MM.1S (cell line): ENCODE data around the gene DMXL2.

ENCODE experiments used
- CTCF ChIP-seq: fragments of 300-600 bp; sonication (generic); IDR thresholded peaks from 2 replicates; pipeline ENCODE4 v1.5.1; 2016; ENCODE audit warnings: antibody characterized with exemption, low read length, mixed read lengths
- EZH2 ChIP-seq: fragments of 300-600 bp; sonication (generic); optimal IDR thresholded peaks from 2 replicates; pipeline ENCODE3; 2017; ENCODE audit warnings: low read depth, mild to moderate bottlenecking, antibody characterized with exemption, low read length, mixed read lengths
- EZH2phosphoT487 ChIP-seq: fragments of 300-600 bp; sonication (generic); IDR thresholded peaks from 2 replicates; pipeline ENCODE4 v1.6.1; 2018; ENCODE audit warnings: antibody characterized with exemption, low read length

- no peak for TF ChIP-seq CTCF
- no peak for TF ChIP-seq EZH2
- no peak for TF ChIP-seq EZH2phosphoT487
Measured at GRCh38 chr15:51576286-51576850, 46.2 kb downstream of the DMXL2 start.
